Chondrocyte (in vitro differentiated cells): ENCODE measurements around the gene MVK. TPM values are rescaled to one million over a fixed set of nuclear protein-coding genes. Genes with fewer than 3 reads are reported as not detected.

Experiments
- DNase-seq: peaks from one replicate; pipeline ENCODE4 v3.0.0; 2021; ENCODE audit warnings: mixed read lengths, low spot score
- H3K27ac Mint-ChIP-seq: one replicate; pipeline ENCODE4 v1.8.0; 2021; ENCODE audit warnings: mild to moderate bottlenecking, moderate library complexity, mixed read lengths; ENCODE audit not compliant: unreplicated experiment
- H3K27me3 Mint-ChIP-seq: 2 replicates; pipeline ENCODE4 v1.8.0; 2021; ENCODE audit warnings: low read depth, mixed read lengths
- H3K36me3 Mint-ChIP-seq: 2 replicates; pipeline ENCODE4 v1.8.0; 2021; ENCODE audit warnings: low read depth, mixed read lengths
- H3K4me1 Mint-ChIP-seq: 2 replicates; pipeline ENCODE4 v1.8.0; 2021; ENCODE audit warnings: low read depth, mild to moderate bottlenecking, mixed read lengths
- H3K4me3 Mint-ChIP-seq: one replicate; pipeline ENCODE4 v1.8.0; 2021; ENCODE audit warnings: mild to moderate bottlenecking, moderate library complexity, mixed read lengths; ENCODE audit not compliant: unreplicated experiment
- H3K9me3 Mint-ChIP-seq: 2 replicates; pipeline ENCODE4 v1.8.0; 2021; ENCODE audit warnings: low read depth, mixed read lengths
- CTCF ChIP-seq: fragments of 200-600 bp; sonication (generic); IDR thresholded peaks from 2 replicates; pipeline ENCODE4 v1.5.0; 2021; ENCODE audit warnings: antibody characterized with exemption, mild to moderate bottlenecking, moderate library complexity
- total RNA-seq: library from RNA; stranded (reverse); gene quantifications from 3 replicates; pipeline ENCODE4 v1.2.1, GENCODE V29; 2021

The MVK gene
- total RNA-seq, 1 donor from 2014 or later: 14.1 TPM

- Mint-ChIP-seq H3K27ac (no peak overlapping the region), H3K4me3 (no peak overlapping the region)
Observed at GRCh38 chr12:109559601-109560000, 14.0 kb upstream of the MVK start.

DNA sequence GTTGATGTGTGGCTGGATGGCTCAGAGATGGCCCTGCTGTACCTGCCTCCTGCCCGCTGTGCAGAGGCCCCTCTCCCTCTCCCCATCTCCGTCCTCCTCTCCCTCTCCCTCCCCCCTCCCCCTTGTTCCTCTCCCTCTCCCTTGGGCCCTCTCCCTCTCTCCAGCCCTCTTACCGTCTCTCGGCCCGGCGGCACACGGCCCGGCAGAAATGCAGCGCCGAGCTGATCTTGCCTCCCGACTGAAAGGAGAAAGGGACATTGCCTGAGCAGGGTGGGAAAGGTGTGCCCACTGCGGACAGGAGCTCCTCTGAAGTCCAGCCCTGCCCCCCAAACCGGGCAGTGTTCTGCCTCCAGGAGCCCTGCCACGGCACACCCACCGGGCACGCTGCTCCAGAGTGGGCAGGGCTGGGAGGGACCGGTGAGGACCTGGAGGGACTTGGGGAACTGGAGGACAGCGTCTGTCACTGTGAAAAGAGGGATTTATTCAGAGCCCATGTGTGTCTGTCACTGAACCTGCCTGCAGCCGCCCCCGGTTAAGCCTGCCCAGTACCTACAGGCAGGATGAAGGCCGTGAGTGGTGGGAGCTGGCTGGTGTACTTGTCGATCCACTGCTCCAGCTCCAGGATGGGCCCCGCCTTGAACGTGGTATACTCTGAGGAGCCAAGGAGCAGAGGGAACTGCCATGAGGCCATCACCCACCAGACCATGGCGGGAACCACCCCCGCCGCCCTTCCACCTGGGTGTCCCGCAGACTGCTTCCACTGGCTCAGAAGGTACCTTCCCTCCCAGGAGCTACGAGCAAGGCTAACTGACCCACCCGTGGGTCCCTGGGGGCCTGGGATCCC, 12.5 kb upstream of the MVK start:
- Mint-ChIP-seq H3K4me1 (no peaks in the 10 kb centered on the region), H3K27ac (no peak overlapping the region), H3K36me3 (peaks cover 3% of the 10 kb centered on the region), H3K27me3 (no peaks in the 10 kb centered on the region), H3K4me3 (no peak overlapping the region), H3K9me3 (no peaks in the 10 kb centered on the region)
- TF ChIP-seq CTCF: no peak
- no peak for DNase-seq

More at GRCh38 chr12:109559601-109560000, 14.0 kb upstream of the MVK start:
- Mint-ChIP-seq H3K9me3 (no peaks in the 10 kb centered on the region), H3K36me3 (peaks cover 3% of the 10 kb centered on the region), H3K27me3 (peaks cover 3% of the 10 kb centered on the region), H3K4me1 (no peaks in the 10 kb centered on the region)
- no peak for DNase-seq
- TF ChIP-seq CTCF: no peak

- H3K4me1 Mint-ChIP-seq: no peaks in the 10 kb centered on the region
Observed at GRCh38 chr12:109561711-109562030, 11.9 kb upstream of the MVK start.

DNA sequence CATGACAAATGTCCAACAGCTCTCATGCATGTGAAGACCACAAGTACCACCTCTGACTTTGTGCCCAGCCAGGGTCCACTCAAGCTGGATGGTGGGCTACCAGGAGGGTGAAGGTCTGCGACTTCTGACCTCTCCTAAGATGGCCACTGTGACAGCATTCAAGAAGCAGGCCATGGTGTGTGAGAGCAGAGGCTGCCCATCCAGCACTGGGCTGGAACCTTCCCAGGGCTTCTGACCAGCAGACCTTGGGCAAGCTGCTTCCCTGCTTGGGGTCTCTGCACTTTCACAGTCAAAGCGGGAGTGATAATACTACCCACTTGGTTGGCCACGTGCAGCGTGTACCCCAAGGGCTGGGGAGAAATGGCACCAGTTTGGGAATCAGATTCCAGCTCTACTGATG, 10.7 kb upstream of the MVK start:
- Mint-ChIP-seq H3K4me1 (no peaks in the 10 kb centered on the region), H3K4me3 (no peak overlapping the region), H3K9me3 (no peaks in the 10 kb centered on the region), H3K36me3 (peaks cover 3% of the 10 kb centered on the region), H3K27me3 (no peaks in the 10 kb centered on the region), H3K27ac (no peak overlapping the region)
- DNase-seq: no peak
- no peak for TF ChIP-seq CTCF

More at GRCh38 chr12:109561711-109562030, 11.9 kb upstream of the MVK start:
- DNase-seq: no peak
- no peak for TF ChIP-seq CTCF
- Mint-ChIP-seq H3K27me3 (no peaks in the 10 kb centered on the region), H3K4me3 (no peak overlapping the region), H3K9me3 (no peaks in the 10 kb centered on the region), H3K36me3 (peaks cover 3% of the 10 kb centered on the region), H3K27ac (no peak overlapping the region)

DNA sequence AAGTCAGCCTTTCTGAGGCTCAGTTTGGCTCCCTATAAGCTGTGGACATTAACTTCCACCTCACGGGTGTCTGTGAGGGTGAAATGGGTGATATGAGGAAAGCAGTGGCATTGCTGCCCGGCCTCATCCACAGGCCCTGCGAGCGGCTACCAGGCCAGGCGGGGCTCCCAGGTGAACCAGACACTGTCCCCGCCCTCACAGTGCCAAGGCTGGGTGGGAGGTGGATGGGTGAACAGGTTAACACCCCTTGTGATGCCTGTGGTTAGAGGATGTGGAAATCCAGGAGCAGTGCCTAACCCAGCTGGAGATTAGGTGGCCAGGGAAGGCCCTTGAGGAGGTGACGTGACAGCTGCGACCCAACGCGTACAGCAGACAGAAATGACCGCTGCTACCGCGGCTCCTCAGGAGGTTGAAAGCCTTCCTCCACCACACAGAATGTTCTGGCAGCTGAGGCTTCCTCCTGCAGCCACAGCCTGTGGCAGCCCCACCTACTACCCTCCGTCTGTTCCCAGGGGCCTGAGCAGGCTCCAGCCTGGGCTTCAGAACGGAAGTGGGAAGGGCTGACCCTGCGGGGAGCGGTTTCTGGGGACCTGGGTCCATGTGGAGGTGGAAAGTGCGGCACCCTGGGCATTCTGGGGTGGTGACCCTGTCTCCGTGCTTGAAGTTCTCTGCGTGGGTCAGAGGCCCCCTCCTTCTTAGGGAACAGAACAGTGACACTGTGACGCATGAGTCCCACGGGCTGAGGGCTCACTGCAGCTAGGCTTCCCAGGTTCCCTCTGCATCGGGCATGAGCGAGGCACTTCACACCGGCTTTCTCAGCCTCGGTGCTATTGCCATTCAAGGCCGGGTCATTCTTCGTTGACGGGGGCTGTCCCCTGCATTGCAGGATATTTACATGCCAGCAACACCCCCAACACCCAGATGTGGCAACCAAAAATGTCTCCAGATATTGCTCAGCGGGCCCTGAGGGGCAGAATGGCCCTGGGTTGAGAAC, 10.0 kb upstream of the MVK start:
- TF ChIP-seq CTCF: no peak
- Mint-ChIP-seq H3K36me3 (peaks cover 6% of the 10 kb centered on the region), H3K9me3 (no peaks in the 10 kb centered on the region), H3K4me1 (no peaks in the 10 kb centered on the region), H3K27me3 (no peaks in the 10 kb centered on the region), H3K4me3 (no peak overlapping the region), H3K27ac (no peak overlapping the region)
- no peak for DNase-seq
